ENCODE data around the gene ABCA2.

The ABCA2 gene

GRCh38 chr9:137000177-137000930 lies 27.7 kb downstream of the ABCA2 start:
- no peak overlapping the region for H3K4me3 ChIP-seq (ENCODE audit: low read depth, low read length)
- H3K36me3 ChIP-seq (ENCODE audit: insufficient read depth, low read length): no peaks in the 10 kb centered on the region
- H3K79me2 ChIP-seq (ENCODE audit: control insufficient read depth, insufficient read depth, low read length, unreplicated experiment): no peaks in the 10 kb centered on the region
- H3K27me3 ChIP-seq (ENCODE audit: insufficient read depth, low read length): no peaks in the 10 kb centered on the region
- H3K27ac ChIP-seq (ENCODE audit: low read depth, low read length): no peak overlapping the region
- H2AFZ ChIP-seq (ENCODE audit: low read length, unreplicated experiment): no peak overlapping the region
- H3K4me1 ChIP-seq (ENCODE audit: control insufficient read depth, insufficient read depth, low read length, unreplicated experiment): peaks cover 25% of the 10 kb centered on the region

- no peak overlapping the region for H3K27ac ChIP-seq (ENCODE audit: low read depth, low read length)
- no peak overlapping the region for H2AFZ ChIP-seq (ENCODE audit: low read length, unreplicated experiment)
- peaks cover 37% of the 10 kb centered on the region for H3K4me1 ChIP-seq (ENCODE audit: control insufficient read depth, insufficient read depth, low read length, unreplicated experiment)
- H3K4me3 ChIP-seq (ENCODE audit: low read depth, low read length): no peak overlapping the region
- H3K36me3 ChIP-seq (ENCODE audit: insufficient read depth, low read length): no peaks in the 10 kb centered on the region
- peaks cover 9% of the 10 kb centered on the region for H3K79me2 ChIP-seq (ENCODE audit: control insufficient read depth, insufficient read depth, low read length, unreplicated experiment)
- H3K27me3 ChIP-seq (ENCODE audit: insufficient read depth, low read length): no peaks in the 10 kb centered on the region
These were observed 30.2 kb downstream of the ABCA2 start for GRCh38 chr9:136997830-136998234.

- Histone ChIP-seq H2AFZ (ENCODE audit: low read length, unreplicated experiment) (no peak overlapping the region), H3K79me2 (ENCODE audit: control insufficient read depth, insufficient read depth, low read length, unreplicated experiment) (peaks cover 11% of the 10 kb centered on the region), H3K27ac (ENCODE audit: low read depth, low read length) (no peak overlapping the region), H3K36me3 (ENCODE audit: insufficient read depth, low read length) (no peaks in the 10 kb centered on the region), H3K4me1 (ENCODE audit: control insufficient read depth, insufficient read depth, low read length, unreplicated experiment) (peaks cover 37% of the 10 kb centered on the region), H3K27me3 (ENCODE audit: insufficient read depth, low read length) (no peaks in the 10 kb centered on the region), H3K4me3 (ENCODE audit: low read depth, low read length) (no peak overlapping the region)
These were observed 30.7 kb downstream of the ABCA2 start for GRCh38 chr9:136997371-136997770.

GRCh38 chr9:136996361-136997292 lies 31.4 kb downstream of the ABCA2 start, which contains the start of gene CLIC3:
Gene CLIC3, minus strand, starts transcription at chr9:136996568. Its CDS starts 25 bp downstream, at chr9:136996543.
- peaks cover 11% of the 10 kb centered on the region for H3K79me2 ChIP-seq (ENCODE audit: control insufficient read depth, insufficient read depth, low read length, unreplicated experiment)
- no peaks in the 10 kb centered on the region for H3K27me3 ChIP-seq (ENCODE audit: insufficient read depth, low read length)
- peaks cover 37% of the 10 kb centered on the region for H3K4me1 ChIP-seq (ENCODE audit: control insufficient read depth, insufficient read depth, low read length, unreplicated experiment)
- no peak within 1 kb of the TSS for H2AFZ ChIP-seq (ENCODE audit: low read length, unreplicated experiment)
- peak within 1 kb of the TSS; percentile 18 for H3K4me3 ChIP-seq (ENCODE audit: low read depth, low read length)
- no peaks in the 10 kb centered on the region for H3K36me3 ChIP-seq (ENCODE audit: insufficient read depth, low read length)
- H3K27ac ChIP-seq (ENCODE audit: low read depth, low read length): no peak within 1 kb of the TSS; the same call in 1 of the 2 replicates

GRCh38 chr9:136995772-136996311 lies 32.2 kb downstream of the ABCA2 start:
- H2AFZ ChIP-seq (ENCODE audit: low read length, unreplicated experiment): no peak overlapping the region
- no peaks in the 10 kb centered on the region for H3K36me3 ChIP-seq (ENCODE audit: insufficient read depth, low read length)
- H3K27me3 ChIP-seq (ENCODE audit: insufficient read depth, low read length): no peaks in the 10 kb centered on the region
- H3K4me1 ChIP-seq (ENCODE audit: control insufficient read depth, insufficient read depth, low read length, unreplicated experiment): peaks cover 37% of the 10 kb centered on the region
- peaks cover 11% of the 10 kb centered on the region for H3K79me2 ChIP-seq (ENCODE audit: control insufficient read depth, insufficient read depth, low read length, unreplicated experiment)
- H3K27ac ChIP-seq (ENCODE audit: low read depth, low read length): no peak overlapping the region; the same call in 1 of the 2 replicates
- peak overlapping the region; percentile 18 for H3K4me3 ChIP-seq (ENCODE audit: low read depth, low read length)

- Histone ChIP-seq H3K79me2 (ENCODE audit: control insufficient read depth, insufficient read depth, low read length, unreplicated experiment) (peaks cover 11% of the 10 kb centered on the region), H3K27ac (ENCODE audit: low read depth, low read length) (no peak overlapping the region), H3K36me3 (ENCODE audit: insufficient read depth, low read length) (no peaks in the 10 kb centered on the region), H3K27me3 (ENCODE audit: insufficient read depth, low read length) (no peaks in the 10 kb centered on the region), H2AFZ (ENCODE audit: low read length, unreplicated experiment) (no peak overlapping the region), H3K4me3 (ENCODE audit: low read depth, low read length) (peak overlapping the region; percentile 18), H3K4me1 (ENCODE audit: control insufficient read depth, insufficient read depth, low read length, unreplicated experiment) (peaks cover 36% of the 10 kb centered on the region)
These were observed 32.7 kb downstream of the ABCA2 start for GRCh38 chr9:136995362-136995761.

- H3K79me2 ChIP-seq (ENCODE audit: control insufficient read depth, insufficient read depth, low read length, unreplicated experiment): peaks cover 11% of the 10 kb centered on the region
- no peaks in the 10 kb centered on the region for H3K36me3 ChIP-seq (ENCODE audit: insufficient read depth, low read length)
- no peaks in the 10 kb centered on the region for H3K27me3 ChIP-seq (ENCODE audit: insufficient read depth, low read length)
- no peak overlapping the region for H3K27ac ChIP-seq (ENCODE audit: low read depth, low read length)
- no peak overlapping the region for H3K4me3 ChIP-seq (ENCODE audit: low read depth, low read length)
- H2AFZ ChIP-seq (ENCODE audit: low read length, unreplicated experiment): no peak overlapping the region
- peaks cover 31% of the 10 kb centered on the region for H3K4me1 ChIP-seq (ENCODE audit: control insufficient read depth, insufficient read depth, low read length, unreplicated experiment)
These were observed 33.2 kb downstream of the ABCA2 start for GRCh38 chr9:136994888-136995230.

GRCh38 chr9:136994180-136994887 lies 33.7 kb downstream of the ABCA2 start:
- no peak overlapping the region for H3K27ac ChIP-seq (ENCODE audit: low read depth, low read length)
- no peak overlapping the region for H2AFZ ChIP-seq (ENCODE audit: low read length, unreplicated experiment)
- peaks cover 11% of the 10 kb centered on the region for H3K79me2 ChIP-seq (ENCODE audit: control insufficient read depth, insufficient read depth, low read length, unreplicated experiment)
- H3K4me1 ChIP-seq (ENCODE audit: control insufficient read depth, insufficient read depth, low read length, unreplicated experiment): peaks cover 31% of the 10 kb centered on the region
- H3K4me3 ChIP-seq (ENCODE audit: low read depth, low read length): no peak overlapping the region
- no peaks in the 10 kb centered on the region for H3K27me3 ChIP-seq (ENCODE audit: insufficient read depth, low read length)
- H3K36me3 ChIP-seq (ENCODE audit: insufficient read depth, low read length): no peaks in the 10 kb centered on the region

GRCh38 chr9:136992819-136993369 lies 35.1 kb downstream of the ABCA2 start:
- H3K79me2 ChIP-seq (ENCODE audit: control insufficient read depth, insufficient read depth, low read length, unreplicated experiment): peaks cover 11% of the 10 kb centered on the region
- H3K4me3 ChIP-seq (ENCODE audit: low read depth, low read length): peak overlapping the region; percentile 92
- H3K36me3 ChIP-seq (ENCODE audit: insufficient read depth, low read length): no peaks in the 10 kb centered on the region
- H3K4me1 ChIP-seq (ENCODE audit: control insufficient read depth, insufficient read depth, low read length, unreplicated experiment): peaks cover 26% of the 10 kb centered on the region
- no peak overlapping the region for H2AFZ ChIP-seq (ENCODE audit: low read length, unreplicated experiment)
- H3K27ac ChIP-seq (ENCODE audit: low read depth, low read length): 0 out of 2 replicates have a peak overlapping the region, but pooled peaks have one; percentile 20
- no peaks in the 10 kb centered on the region for H3K27me3 ChIP-seq (ENCODE audit: insufficient read depth, low read length)
